WTC11 (cell line): ENCODE measurements around the gene HOXD1. TPM values are rescaled to one million over a fixed set of nuclear protein-coding genes. Genes with fewer than 3 reads are reported as not detected.

ENCODE experiments used
- ATAC-seq: fragments of 200-7000 bp; cut with Tn5 transposase; 2 replicates; pipeline ENCODE4 v1.10.0; 2021; ENCODE audit warnings: mild to moderate bottlenecking, moderate library complexity
- CTCF ChIA-PET: fragments of 300-600 bp; sonication (Branson Sonifier 250); formaldehyde crosslinking; loops from one replicate; lab custom pipeline; 2021; ENCODE audit warnings: antibody characterized with exemption; lab: Charles Lee
- POLR2A ChIA-PET: fragments of 350-600 bp; sonication (Branson Sonifier 250); formaldehyde crosslinking; loops from one replicate; lab custom pipeline; 2021; ENCODE audit warnings: antibody characterized with exemption; lab: Charles Lee
- DNase-seq: peaks from one replicate; pipeline ENCODE4 v3.0.0; 2021; ENCODE audit warnings: low spot score
- H3K27ac Mint-ChIP-seq: 2 replicates; pipeline ENCODE4 v1.8.0; 2021; ENCODE audit warnings: mixed read lengths
- H3K27me3 Mint-ChIP-seq: 2 replicates; pipeline ENCODE4 v1.8.0; 2021; ENCODE audit warnings: low read depth, mild to moderate bottlenecking, moderate library complexity, mixed read lengths
- H3K36me3 Mint-ChIP-seq: 2 replicates; pipeline ENCODE4 v1.8.0; 2021; ENCODE audit warnings: mixed read lengths
- H3K4me1 Mint-ChIP-seq: 2 replicates; pipeline ENCODE4 v1.8.0; 2022; ENCODE audit warnings: mixed read lengths
- H3K4me3 Mint-ChIP-seq: 2 replicates; pipeline ENCODE4 v1.8.0; 2021; ENCODE audit warnings: mild to moderate bottlenecking, moderate library complexity, mixed read lengths
- H3K9me3 Mint-ChIP-seq: 2 replicates; pipeline ENCODE4 v1.8.0; 2021; ENCODE audit warnings: mixed read lengths
- ATF1 ChIP-seq: sonication (generic); formaldehyde crosslinking; IDR thresholded peaks from 2 replicates; pipeline ENCODE4 v1.8.1; 2023; ENCODE audit warnings: mild to moderate bottlenecking, moderate library complexity, missing genetic modification reagents
- ATF3 ChIP-seq: sonication (generic); formaldehyde crosslinking; conservative IDR thresholded peaks from 2 replicates; pipeline ENCODE4 v1.8.1; 2022; ENCODE audit warnings: mild to moderate bottlenecking, missing genetic modification reagents
- CREB1 ChIP-seq: sonication (generic); formaldehyde crosslinking; IDR thresholded peaks from 2 replicates; pipeline ENCODE4 v1.8.0; 2023; ENCODE audit warnings: mild to moderate bottlenecking, missing genetic modification reagents
- CTCF ChIP-seq: fragments of 200-600 bp; IDR thresholded peaks from 2 replicates; pipeline ENCODE4 v1.8.0; 2022; ENCODE audit warnings: antibody characterized with exemption
- ETV6 ChIP-seq: sonication (generic); formaldehyde crosslinking; IDR thresholded peaks from 2 replicates; pipeline ENCODE4 v1.8.1; 2022; ENCODE audit warnings: mild to moderate bottlenecking, missing genetic modification reagents
- MYBL2 ChIP-seq: sonication (generic); formaldehyde crosslinking; IDR thresholded peaks from 2 replicates; pipeline ENCODE4 v1.8.1; 2023; ENCODE audit warnings: mild to moderate bottlenecking, moderate library complexity, missing genetic modification reagents
- NFE2L1 ChIP-seq: sonication (generic); formaldehyde crosslinking; IDR thresholded peaks from 2 replicates; pipeline ENCODE4 v1.8.1; 2023; ENCODE audit warnings: missing genetic modification reagents
- NR1H2 ChIP-seq: sonication (generic); formaldehyde crosslinking; IDR thresholded peaks from 2 replicates; pipeline ENCODE4 v1.9.0; 2021; ENCODE audit warnings: mild to moderate bottlenecking, moderate library complexity, missing genetic modification reagents
- NR2C2 ChIP-seq: sonication (generic); formaldehyde crosslinking; IDR thresholded peaks from 2 replicates; pipeline ENCODE4 v1.8.0; 2022; ENCODE audit warnings: mild to moderate bottlenecking, missing genetic modification reagents
- NR3C1 ChIP-seq: sonication (generic); formaldehyde crosslinking; conservative IDR thresholded peaks from 2 replicates; pipeline ENCODE4 v1.8.1; 2023; ENCODE audit warnings: low read depth, mild to moderate bottlenecking, missing genetic modification reagents
- SMAD4 ChIP-seq: sonication (generic); formaldehyde crosslinking; IDR thresholded peaks from 2 replicates; pipeline ENCODE4 v1.8.0; 2022; ENCODE audit warnings: mild to moderate bottlenecking, missing genetic modification reagents
- TCF7 ChIP-seq: sonication (generic); formaldehyde crosslinking; IDR thresholded peaks from 2 replicates; pipeline ENCODE4 v1.8.0; 2022; ENCODE audit warnings: mild to moderate bottlenecking, low read depth, missing genetic modification reagents, moderate library complexity
- ZMAT4 ChIP-seq: fragments of 250-450 bp; sonication (Bioruptor Pico); IDR thresholded peaks from 2 replicates; pipeline ENCODE4 v1.9.0; 2021; ENCODE audit warnings: mild to moderate bottlenecking
- ZNF121 ChIP-seq: sonication (generic); formaldehyde crosslinking; IDR thresholded peaks from 2 replicates; pipeline ENCODE4 v1.8.0; 2023; ENCODE audit warnings: missing genetic modification reagents
- ZNF219 ChIP-seq: sonication (generic); formaldehyde crosslinking; IDR thresholded peaks from 2 replicates; pipeline ENCODE4 v1.8.0; 2023; ENCODE audit warnings: missing genetic modification reagents, mild to moderate bottlenecking, borderline replicate concordance
- ZNF281 ChIP-seq: sonication (generic); formaldehyde crosslinking; IDR thresholded peaks from 2 replicates; pipeline ENCODE4 v1.8.0; 2023; ENCODE audit warnings: mild to moderate bottlenecking, missing genetic modification reagents
- ZNF317 ChIP-seq: sonication (generic); formaldehyde crosslinking; IDR thresholded peaks from 2 replicates; pipeline ENCODE4 v1.8.1; 2023; ENCODE audit warnings: low read depth, mild to moderate bottlenecking, moderate library complexity, missing genetic modification reagents, borderline replicate concordance
- ZNF423 ChIP-seq: fragments of 250-450 bp; sonication (Bioruptor Pico); IDR thresholded peaks from 2 replicates; pipeline ENCODE4 v2.1.2; 2022; ENCODE audit warnings: mild to moderate bottlenecking, moderate library complexity
- total RNA-seq: library from RNA; stranded (reverse); gene quantifications from 3 replicates; pipeline ENCODE4 v1.2.3, GENCODE V29; 2021
- TF ChIP-seq, protein P1 (sequence below): sonication (generic); formaldehyde crosslinking; IDR thresholded peaks from 2 replicates; pipeline ENCODE4 v1.8.1; 2022; ENCODE audit warnings: mild to moderate bottlenecking, moderate library complexity, missing genetic modification reagents
- TF ChIP-seq, protein P2 (sequence below): fragments of 250-450 bp; sonication (Bioruptor Pico); IDR thresholded peaks from 2 replicates; pipeline ENCODE4 v1.8.0; 2021; ENCODE audit warnings: mild to moderate bottlenecking
- TF ChIP-seq, protein P3 (sequence below): sonication (generic); formaldehyde crosslinking; IDR thresholded peaks from 2 replicates; pipeline ENCODE4 v1.8.1; 2023; ENCODE audit warnings: mild to moderate bottlenecking, moderate library complexity, missing genetic modification reagents

The HOXD1 gene
- total RNA-seq, 1 experiment from 2014 or later = 0.22 TPM

DNA sequence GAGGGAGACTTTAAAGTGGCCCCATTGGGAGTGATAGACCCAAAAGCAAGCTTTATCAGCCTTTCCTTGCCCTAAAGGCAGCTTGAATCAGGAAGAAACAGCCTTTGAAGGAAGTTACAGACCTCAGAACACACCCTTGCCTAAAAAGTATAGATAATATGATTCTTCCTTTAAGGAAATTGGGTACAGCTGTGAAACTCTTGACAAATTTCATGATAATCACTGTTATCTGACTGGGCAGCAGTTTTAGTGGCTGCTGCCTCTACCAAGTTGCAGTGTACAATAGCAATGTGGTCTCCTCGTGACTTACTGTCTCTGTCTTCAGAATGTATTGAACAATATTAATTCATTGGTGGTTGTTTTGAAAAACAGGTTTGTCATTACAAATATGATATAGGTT, 16.7 kb downstream of the HOXD1 start:
- no peaks in the 10 kb centered on the region for H3K4me1 Mint-ChIP-seq
- H3K9me3 Mint-ChIP-seq = no peaks in the 10 kb centered on the region
- no peaks in the 10 kb centered on the region for H3K36me3 Mint-ChIP-seq
- TF ChIP-seq ZNF219 (CRISPR knock-in tag) (no peak), TCF7 (CRISPR knock-in tag) (no peak), ZNF121 (CRISPR knock-in tag) (no peak), CTCF (no peak), ZMAT4 (CRISPR knock-in tag) (no peak), ZNF317 (no peak), ZNF423 (CRISPR knock-in tag) (no peak), ATF1 (no peak), ATF3 (CRISPR knock-in tag) (no peak), NR2C2 (CRISPR knock-in tag) (no peak), NR1H2 (CRISPR knock-in tag) (no peak), NFE2L1 (CRISPR knock-in tag) (no peak)
- TF ChIP-seq, protein P1, sequence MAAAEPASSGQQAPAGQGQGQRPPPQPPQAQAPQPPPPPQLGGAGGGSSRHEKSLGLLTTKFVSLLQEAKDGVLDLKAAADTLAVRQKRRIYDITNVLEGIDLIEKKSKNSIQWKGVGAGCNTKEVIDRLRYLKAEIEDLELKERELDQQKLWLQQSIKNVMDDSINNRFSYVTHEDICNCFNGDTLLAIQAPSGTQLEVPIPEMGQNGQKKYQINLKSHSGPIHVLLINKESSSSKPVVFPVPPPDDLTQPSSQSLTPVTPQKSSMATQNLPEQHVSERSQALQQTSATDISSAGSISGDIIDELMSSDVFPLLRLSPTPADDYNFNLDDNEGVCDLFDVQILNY (CRISPR knock-in tag) = no peak
- H3K27ac Mint-ChIP-seq = no peak overlapping the region
- H3K4me3 Mint-ChIP-seq = no peak overlapping the region
- POLR2A ChIA-PET = no interaction called here
- DNase-seq (no peak), ATAC-seq (no peak)
- H3K27me3 Mint-ChIP-seq = peaks cover 18% of the 10 kb centered on the region
- CTCF ChIA-PET = no interaction called here

GRCh38 chr2:176206136-176206535, 17.7 kb downstream of the HOXD1 start:
- peaks cover 20% of the 10 kb centered on the region for H3K27me3 Mint-ChIP-seq
- TF ChIP-seq, protein P2, sequence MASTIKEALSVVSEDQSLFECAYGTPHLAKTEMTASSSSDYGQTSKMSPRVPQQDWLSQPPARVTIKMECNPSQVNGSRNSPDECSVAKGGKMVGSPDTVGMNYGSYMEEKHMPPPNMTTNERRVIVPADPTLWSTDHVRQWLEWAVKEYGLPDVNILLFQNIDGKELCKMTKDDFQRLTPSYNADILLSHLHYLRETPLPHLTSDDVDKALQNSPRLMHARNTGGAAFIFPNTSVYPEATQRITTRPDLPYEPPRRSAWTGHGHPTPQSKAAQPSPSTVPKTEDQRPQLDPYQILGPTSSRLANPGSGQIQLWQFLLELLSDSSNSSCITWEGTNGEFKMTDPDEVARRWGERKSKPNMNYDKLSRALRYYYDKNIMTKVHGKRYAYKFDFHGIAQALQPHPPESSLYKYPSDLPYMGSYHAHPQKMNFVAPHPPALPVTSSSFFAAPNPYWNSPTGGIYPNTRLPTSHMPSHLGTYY (CRISPR knock-in tag) = no peak
- TF ChIP-seq CREB1 (no peak), NR3C1 (CRISPR knock-in tag) (no peak), ZNF423 (CRISPR knock-in tag) (no peak), ZNF281 (CRISPR knock-in tag) (no peak), ETV6 (CRISPR knock-in tag) (no peak), MYBL2 (CRISPR knock-in tag) (no peak), SMAD4 (no peak)
- TF ChIP-seq, protein P3, sequence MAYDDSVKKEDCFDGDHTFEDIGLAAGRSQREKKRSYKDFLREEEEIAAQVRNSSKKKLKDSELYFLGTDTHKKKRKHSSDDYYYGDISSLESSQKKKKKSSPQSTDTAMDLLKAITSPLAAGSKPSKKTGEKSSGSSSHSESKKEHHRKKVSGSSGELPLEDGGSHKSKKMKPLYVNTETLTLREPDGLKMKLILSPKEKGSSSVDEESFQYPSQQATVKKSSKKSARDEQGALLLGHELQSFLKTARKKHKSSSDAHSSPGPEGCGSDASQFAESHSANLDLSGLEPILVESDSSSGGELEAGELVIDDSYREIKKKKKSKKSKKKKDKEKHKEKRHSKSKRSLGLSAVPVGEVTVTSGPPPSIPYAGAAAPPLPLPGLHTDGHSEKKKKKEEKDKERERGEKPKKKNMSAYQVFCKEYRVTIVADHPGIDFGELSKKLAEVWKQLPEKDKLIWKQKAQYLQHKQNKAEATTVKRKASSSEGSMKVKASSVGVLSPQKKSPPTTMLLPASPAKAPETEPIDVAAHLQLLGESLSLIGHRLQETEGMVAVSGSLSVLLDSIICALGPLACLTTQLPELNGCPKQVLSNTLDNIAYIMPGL (CRISPR knock-in tag) = no peak
- TF ChIP-seq, all 79 proteins: peak for 0
- Mint-ChIP-seq H3K4me1 (no peaks in the 10 kb centered on the region), H3K9me3 (no peaks in the 10 kb centered on the region; the same call in 1 of the 2 replicates), H3K27ac (no peak overlapping the region), H3K36me3 (no peaks in the 10 kb centered on the region), H3K4me3 (no peak overlapping the region)
- POLR2A ChIA-PET = no interaction called here
- CTCF ChIA-PET = interaction anchor here (1.1 kb wide), 1 partner anchor 249 kb away, joined by 3 read pairs; no protein-coding TSS in a partner anchor
- DNase-seq = no peak
- no peak for ATAC-seq
